K562 (cell line): ENCODE measurements around the gene CFAP92. TPM values are rescaled to one million over a fixed set of nuclear protein-coding genes. Genes with fewer than 3 reads are reported as not detected.

Experiments
- CBFB ChIP-seq: sonication (generic); formaldehyde crosslinking; IDR thresholded peaks from 2 replicates; pipeline ENCODE4 v1.4.0; 2020; ENCODE audit warnings: mild to moderate bottlenecking, missing genetic modification reagents
- ELF4 ChIP-seq: fragments of 450-650 bp; formaldehyde crosslinking; IDR thresholded peaks from 2 replicates; pipeline ENCODE4 v1.4.0; 2022; ENCODE audit warnings: missing genetic modification characterization
- GABPA ChIP-seq: fragments of 200-800 bp; sonication (Bioruptor generic); conservative IDR thresholded peaks from 2 replicates; pipeline ENCODE4 v1.6.1; 2016; ENCODE audit warnings: low read depth, missing genetic modification characterization, missing compliant biosample characterization
- GABPB1 ChIP-seq: sonication (generic); formaldehyde crosslinking; IDR thresholded peaks from 2 replicates; pipeline ENCODE4 v1.8.0; 2022; ENCODE audit warnings: mild to moderate bottlenecking, missing genetic modification reagents
- HNRNPL ChIP-seq: fragments of 200-400 bp; formaldehyde crosslinking; IDR thresholded peaks from 2 replicates; pipeline ENCODE4 v1.6.1; 2017; ENCODE audit warnings: low read depth, mild to moderate bottlenecking, low read length
- NR2C1 ChIP-seq, 2 experiments: fragments of 450-650 bp; IDR thresholded peaks; 2 replicates each; pipeline ENCODE4 v1.6.1; 2017; ENCODE audit warnings: mild to moderate bottlenecking in 2 of 2, antibody characterized with exemption in 1 of 2, inconsistent platforms in 1 of 2, missing compliant biosample characterization in 1 of 2, missing genetic modification characterization in 1 of 2
- NRF1 ChIP-seq, 2 experiments: fragments of 450-650 bp; IDR thresholded peaks in 1 of 2; conservative IDR thresholded peaks in 1 of 2; 2 replicates each; pipeline ENCODE4 v1.6.1; 2014; ENCODE audit warnings: mild to moderate bottlenecking in 2 of 2
- PML ChIP-seq: IDR thresholded peaks from 2 replicates; pipeline ENCODE4 v1.6.1; 2012; ENCODE audit warnings: low read length, inconsistent platforms
- POLR2A ChIP-seq: fragments of 450-650 bp; conservative IDR thresholded peaks from 2 replicates; pipeline ENCODE4 v1.6.1; 2016
- PTRF ChIP-seq: fragments of 450-650 bp; IDR thresholded peaks from 2 replicates; pipeline ENCODE4 v1.6.1; 2016; ENCODE audit warnings: mild to moderate bottlenecking, missing genetic modification characterization, missing compliant biosample characterization
- TCF7 ChIP-seq: sonication (generic); IDR thresholded peaks from 2 replicates; pipeline ENCODE4 v1.6.1; 2016; ENCODE audit warnings: antibody characterized with exemption, borderline replicate concordance
- TRIM28 ChIP-seq: fragments of 450-650 bp; IDR thresholded peaks from 2 replicates; pipeline ENCODE4 v1.6.1; 2017
- ZNF41 ChIP-seq: fragments of 250-450 bp; sonication (Bioruptor Pico); conservative IDR thresholded peaks from 2 replicates; pipeline ENCODE4 v1.4.0; 2020; ENCODE audit warnings: mild to moderate bottlenecking
- ZNF561 ChIP-seq: fragments of 450-650 bp; formaldehyde crosslinking; conservative IDR thresholded peaks from 2 replicates; pipeline ENCODE4 v1.4.0; 2020; ENCODE audit warnings: mild to moderate bottlenecking, moderate library complexity
- ZNF644 ChIP-seq: fragments of 200-800 bp; sonication (Bioruptor generic); IDR thresholded peaks from 2 replicates; pipeline ENCODE4 v1.6.1; 2016; ENCODE audit warnings: low read depth, missing genetic modification characterization, missing compliant biosample characterization
- ZNF79 ChIP-seq: fragments of 250-450 bp; sonication (Bioruptor Pico); IDR thresholded peaks from 2 replicates; pipeline ENCODE4 v1.4.0; 2020; ENCODE audit warnings: low read depth, mild to moderate bottlenecking, moderate library complexity
- polyA plus RNA-seq, 8 experiments: library from polyadenylated mRNA; depleted of rRNA in 4 of 8; stranded (reverse) in 5 of 8; unstranded in 3 of 8; fragments of >200 nt; fragmentation: Nextera tagmentation in 2 of 8; fragmentation: Illumina TruSeq in 1 of 8; extraction: Ambion mirVana in 2 of 8; extraction: Trizol in 1 of 8; gene quantifications; 2 replicates each; pipeline versions ENCODE4 v1.2.1 to v1.2.3, GENCODE V29; 2011 to 2014; ENCODE audit warnings: inconsistent platforms in 1 of 8, missing spikeins in 1 of 8
- total RNA-seq, 7 experiments: library from RNA; depleted of rRNA in 6 of 7; stranded (reverse); fragments of >200 nt in 6 of 7; fragmentation: Illumina TruSeq in 2 of 7; extraction: Trizol in 2 of 7; gene quantifications; 2 replicates each; pipeline versions ENCODE4 v1.2.1 to v1.2.3, GENCODE V29; 2011 to 2021; ENCODE audit warnings: low replicate concordance in 1 of 7
- TF ChIP-seq, protein P1 (sequence below): fragments of 150-350 bp; conservative IDR thresholded peaks from 2 replicates; pipeline ENCODE4 v1.6.1; 2014; ENCODE audit warnings: low read length
- TF ChIP-seq, protein P2 (sequence below): sonication (generic); formaldehyde crosslinking; IDR thresholded peaks from 2 replicates; pipeline ENCODE4 v1.8.0; 2023; ENCODE audit warnings: mild to moderate bottlenecking, missing genetic modification reagents
- TF ChIP-seq, protein P3 (sequence below): sonication (generic); IDR thresholded peaks from 2 replicates; pipeline ENCODE4 v1.6.1; 2016
- TF ChIP-seq, protein P4 (sequence below): sonication (generic); formaldehyde crosslinking; IDR thresholded peaks from 2 replicates; pipeline ENCODE4 v1.8.1; 2023; ENCODE audit warnings: mild to moderate bottlenecking, missing genetic modification reagents, moderate library complexity

Gene CFAP92
- total and polyA plus RNA-seq, 9 of the 15 experiments (the other 6 are each of a cell fraction or from before 2014, with no cell fraction given): 0.06 to 0.62 (median 0.36) TPM

DNA sequence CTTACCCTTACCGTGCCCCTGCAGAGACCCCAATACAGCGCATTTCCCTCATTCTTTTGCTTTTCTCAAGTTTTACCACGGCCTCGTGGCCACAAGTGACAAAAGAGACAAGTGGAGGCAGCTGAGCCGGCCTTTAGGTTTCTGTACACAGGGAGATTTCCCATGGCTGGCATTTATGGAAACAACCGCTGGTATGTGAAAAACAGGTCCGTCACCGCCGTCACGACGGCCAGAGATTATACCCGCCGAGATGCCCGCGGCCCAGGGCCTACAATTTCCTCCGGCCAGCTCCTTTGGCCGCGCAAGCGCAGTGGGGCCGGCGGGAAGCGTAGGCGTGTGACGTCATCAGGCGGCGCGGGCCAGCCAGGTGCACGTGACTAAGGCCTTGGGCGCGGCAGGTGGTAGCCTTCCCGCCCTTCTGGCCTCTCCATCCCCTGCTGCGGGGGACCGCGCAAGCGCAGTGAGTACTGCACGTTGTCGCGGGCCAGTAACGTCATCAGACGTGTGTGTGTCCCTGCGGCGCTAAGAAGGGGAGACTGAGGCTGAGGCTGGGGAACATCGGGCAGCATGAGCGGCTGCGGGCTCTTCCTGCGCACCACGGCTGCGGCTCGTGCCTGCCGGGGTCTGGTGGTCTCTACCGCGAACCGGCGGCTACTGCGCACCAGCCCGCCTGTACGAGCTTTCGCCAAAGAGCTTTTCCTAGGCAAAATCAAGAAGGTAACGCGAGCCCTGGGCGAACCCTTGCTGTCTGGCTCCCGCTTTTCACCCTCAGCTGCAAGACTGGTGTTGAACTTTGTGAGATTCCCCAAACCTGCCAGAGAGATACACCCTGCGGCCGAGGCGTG, 114.5 kb downstream of the CFAP92 start, which contains the start of gene ACAD9 (continued):
- no peak for TF ChIP-seq PTRF
- TF ChIP-seq ZNF41 (CRISPR knock-in tag): no peak
- TF ChIP-seq NRF1 (conservative IDR thresholded peaks at IDR 0.05 in 1 of 2, IDR thresholded peaks at IDR 0.05 in 1 of 2): peak; percentile 97 to 98
- TF ChIP-seq TCF7: peak; percentile 25; the same call in 1 of the 2 replicates
- TF ChIP-seq NR2C1 (IDR thresholded peaks at IDR 0.05): no peak
- peak; percentile 55; the same call in 1 of the 2 replicates for TF ChIP-seq NR2C1 (tag; IDR thresholded peaks at IDR 0.05)
- no peak for TF ChIP-seq ELF4 (CRISPR knock-in tag)
- peak; percentile 89 for TF ChIP-seq GABPB1 (CRISPR knock-in tag)
- TF ChIP-seq, protein P1, sequence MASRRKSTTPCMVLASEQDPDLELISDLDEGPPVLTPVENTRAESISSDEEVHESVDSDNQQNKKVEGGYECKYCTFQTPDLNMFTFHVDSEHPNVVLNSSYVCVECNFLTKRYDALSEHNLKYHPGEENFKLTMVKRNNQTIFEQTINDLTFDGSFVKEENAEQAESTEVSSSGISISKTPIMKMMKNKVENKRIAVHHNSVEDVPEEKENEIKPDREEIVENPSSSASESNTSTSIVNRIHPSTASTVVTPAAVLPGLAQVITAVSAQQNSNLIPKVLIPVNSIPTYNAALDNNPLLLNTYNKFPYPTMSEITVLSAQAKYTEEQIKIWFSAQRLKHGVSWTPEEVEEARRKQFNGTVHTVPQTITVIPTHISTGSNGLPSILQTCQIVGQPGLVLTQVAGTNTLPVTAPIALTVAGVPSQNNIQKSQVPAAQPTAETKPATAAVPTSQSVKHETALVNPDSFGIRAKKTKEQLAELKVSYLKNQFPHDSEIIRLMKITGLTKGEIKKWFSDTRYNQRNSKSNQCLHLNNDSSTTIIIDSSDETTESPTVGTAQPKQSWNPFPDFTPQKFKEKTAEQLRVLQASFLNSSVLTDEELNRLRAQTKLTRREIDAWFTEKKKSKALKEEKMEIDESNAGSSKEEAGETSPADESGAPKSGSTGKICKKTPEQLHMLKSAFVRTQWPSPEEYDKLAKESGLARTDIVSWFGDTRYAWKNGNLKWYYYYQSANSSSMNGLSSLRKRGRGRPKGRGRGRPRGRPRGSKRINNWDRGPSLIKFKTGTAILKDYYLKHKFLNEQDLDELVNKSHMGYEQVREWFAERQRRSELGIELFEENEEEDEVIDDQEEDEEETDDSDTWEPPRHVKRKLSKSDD: no peak
- TF ChIP-seq PML: peak; percentile 74
- no peak for TF ChIP-seq ZNF644 (tag)
- no peak for TF ChIP-seq ZNF561
- no peak for TF ChIP-seq TRIM28
- TF ChIP-seq, protein P2, sequence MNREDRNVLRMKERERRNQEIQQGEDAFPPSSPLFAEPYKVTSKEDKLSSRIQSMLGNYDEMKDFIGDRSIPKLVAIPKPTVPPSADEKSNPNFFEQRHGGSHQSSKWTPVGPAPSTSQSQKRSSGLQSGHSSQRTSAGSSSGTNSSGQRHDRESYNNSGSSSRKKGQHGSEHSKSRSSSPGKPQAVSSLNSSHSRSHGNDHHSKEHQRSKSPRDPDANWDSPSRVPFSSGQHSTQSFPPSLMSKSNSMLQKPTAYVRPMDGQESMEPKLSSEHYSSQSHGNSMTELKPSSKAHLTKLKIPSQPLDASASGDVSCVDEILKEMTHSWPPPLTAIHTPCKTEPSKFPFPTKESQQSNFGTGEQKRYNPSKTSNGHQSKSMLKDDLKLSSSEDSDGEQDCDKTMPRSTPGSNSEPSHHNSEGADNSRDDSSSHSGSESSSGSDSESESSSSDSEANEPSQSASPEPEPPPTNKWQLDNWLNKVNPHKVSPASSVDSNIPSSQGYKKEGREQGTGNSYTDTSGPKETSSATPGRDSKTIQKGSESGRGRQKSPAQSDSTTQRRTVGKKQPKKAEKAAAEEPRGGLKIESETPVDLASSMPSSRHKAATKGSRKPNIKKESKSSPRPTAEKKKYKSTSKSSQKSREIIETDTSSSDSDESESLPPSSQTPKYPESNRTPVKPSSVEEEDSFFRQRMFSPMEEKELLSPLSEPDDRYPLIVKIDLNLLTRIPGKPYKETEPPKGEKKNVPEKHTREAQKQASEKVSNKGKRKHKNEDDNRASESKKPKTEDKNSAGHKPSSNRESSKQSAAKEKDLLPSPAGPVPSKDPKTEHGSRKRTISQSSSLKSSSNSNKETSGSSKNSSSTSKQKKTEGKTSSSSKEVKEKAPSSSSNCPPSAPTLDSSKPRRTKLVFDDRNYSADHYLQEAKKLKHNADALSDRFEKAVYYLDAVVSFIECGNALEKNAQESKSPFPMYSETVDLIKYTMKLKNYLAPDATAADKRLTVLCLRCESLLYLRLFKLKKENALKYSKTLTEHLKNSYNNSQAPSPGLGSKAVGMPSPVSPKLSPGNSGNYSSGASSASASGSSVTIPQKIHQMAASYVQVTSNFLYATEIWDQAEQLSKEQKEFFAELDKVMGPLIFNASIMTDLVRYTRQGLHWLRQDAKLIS (CRISPR knock-in tag): peak; percentile 73; the same call in 1 of the 2 replicates
- TF ChIP-seq GABPA (tag): no peak; the same call in 1 of the 2 replicates
- 0 out of 2 replicates have a peak, but pooled peaks have one; percentile 64 for TF ChIP-seq CBFB (CRISPR knock-in tag)
- TF ChIP-seq, protein P3, sequence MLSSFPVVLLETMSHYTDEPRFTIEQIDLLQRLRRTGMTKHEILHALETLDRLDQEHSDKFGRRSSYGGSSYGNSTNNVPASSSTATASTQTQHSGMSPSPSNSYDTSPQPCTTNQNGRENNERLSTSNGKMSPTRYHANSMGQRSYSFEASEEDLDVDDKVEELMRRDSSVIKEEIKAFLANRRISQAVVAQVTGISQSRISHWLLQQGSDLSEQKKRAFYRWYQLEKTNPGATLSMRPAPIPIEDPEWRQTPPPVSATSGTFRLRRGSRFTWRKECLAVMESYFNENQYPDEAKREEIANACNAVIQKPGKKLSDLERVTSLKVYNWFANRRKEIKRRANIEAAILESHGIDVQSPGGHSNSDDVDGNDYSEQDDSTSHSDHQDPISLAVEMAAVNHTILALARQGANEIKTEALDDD: no peak
- TF ChIP-seq HNRNPL: no peak
- no peak for TF ChIP-seq ZNF79 (CRISPR knock-in tag)
- peak; percentile 89 for TF ChIP-seq POLR2A
- TF ChIP-seq, protein P4, sequence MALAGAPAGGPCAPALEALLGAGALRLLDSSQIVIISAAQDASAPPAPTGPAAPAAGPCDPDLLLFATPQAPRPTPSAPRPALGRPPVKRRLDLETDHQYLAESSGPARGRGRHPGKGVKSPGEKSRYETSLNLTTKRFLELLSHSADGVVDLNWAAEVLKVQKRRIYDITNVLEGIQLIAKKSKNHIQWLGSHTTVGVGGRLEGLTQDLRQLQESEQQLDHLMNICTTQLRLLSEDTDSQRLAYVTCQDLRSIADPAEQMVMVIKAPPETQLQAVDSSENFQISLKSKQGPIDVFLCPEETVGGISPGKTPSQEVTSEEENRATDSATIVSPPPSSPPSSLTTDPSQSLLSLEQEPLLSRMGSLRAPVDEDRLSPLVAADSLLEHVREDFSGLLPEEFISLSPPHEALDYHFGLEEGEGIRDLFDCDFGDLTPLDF (CRISPR knock-in tag): peak; percentile 98
